GM21576 (cell line): Measurements from ENCODE around the gene SLC38A8.

ENCODE experiments used
- ATAC-seq: cut with Tn5 transposase; IDR thresholded peaks from one replicate; pipeline ENCODE4 v1.9.1; 2021; ENCODE audit warnings: mild to moderate bottlenecking, moderate library complexity; ENCODE audit not compliant: unreplicated experiment

The SLC38A8 gene

GRCh38 chr16:84042308-84042878, at the start of gene SLC38A8:
Gene SLC38A8, minus strand, starts transcription at chr16:84042795. Its CDS starts 638 bp downstream, at chr16:84042157.
- ATAC-seq = no peak

GRCh38 chr16:84091460-84091859, 48.9 kb upstream of the SLC38A8 start:
- ATAC-seq = no peak

- no peak for ATAC-seq
Measured at GRCh38 chr16:84090211-84090610, 47.6 kb upstream of the SLC38A8 start.

GRCh38 chr16:84088695-84089395, 46.2 kb upstream of the SLC38A8 start:
- ATAC-seq = peak; percentile 79

- no peak for ATAC-seq
Measured at GRCh38 chr16:84087466-84088151, 45.0 kb upstream of the SLC38A8 start.

- no peak for ATAC-seq
Measured at GRCh38 chr16:84087001-84087400, 44.4 kb upstream of the SLC38A8 start.

- ATAC-seq = no peak
Measured at GRCh38 chr16:84086341-84086740, 43.7 kb upstream of the SLC38A8 start.

- no peak for ATAC-seq
Measured at GRCh38 chr16:84085773-84086172, 43.2 kb upstream of the SLC38A8 start.

- ATAC-seq = no peak
Measured at GRCh38 chr16:84085271-84085667, 42.7 kb upstream of the SLC38A8 start.

GRCh38 chr16:84084570-84085270, 42.1 kb upstream of the SLC38A8 start:
- no peak for ATAC-seq

- ATAC-seq = no peak
Measured at GRCh38 chr16:84082835-84083569, 40.4 kb upstream of the SLC38A8 start.

- no peak for ATAC-seq
Measured at GRCh38 chr16:84082110-84082509, 39.5 kb upstream of the SLC38A8 start.

GRCh38 chr16:84081446-84081989, 38.9 kb upstream of the SLC38A8 start:
- no peak for ATAC-seq

GRCh38 chr16:84080813-84081212, 38.2 kb upstream of the SLC38A8 start:
- no peak for ATAC-seq

GRCh38 chr16:84080378-84080777, 37.8 kb upstream of the SLC38A8 start:
- no peak for ATAC-seq

- no peak for ATAC-seq
Measured at GRCh38 chr16:84079664-84080063, 37.1 kb upstream of the SLC38A8 start.

GRCh38 chr16:84075376-84075775, 32.8 kb upstream of the SLC38A8 start:
- no peak for ATAC-seq

- no peak for ATAC-seq
Measured at GRCh38 chr16:84074721-84075120, 32.1 kb upstream of the SLC38A8 start.

- ATAC-seq = no peak
Measured at GRCh38 chr16:84072014-84072413, 29.4 kb upstream of the SLC38A8 start.

- no peak for ATAC-seq
Measured at GRCh38 chr16:84071121-84071520, 28.5 kb upstream of the SLC38A8 start.

GRCh38 chr16:84069540-84069939, 26.9 kb upstream of the SLC38A8 start:
- no peak for ATAC-seq
